ENCODE measurements around the gene ING3.

Gene ING3

DNA sequence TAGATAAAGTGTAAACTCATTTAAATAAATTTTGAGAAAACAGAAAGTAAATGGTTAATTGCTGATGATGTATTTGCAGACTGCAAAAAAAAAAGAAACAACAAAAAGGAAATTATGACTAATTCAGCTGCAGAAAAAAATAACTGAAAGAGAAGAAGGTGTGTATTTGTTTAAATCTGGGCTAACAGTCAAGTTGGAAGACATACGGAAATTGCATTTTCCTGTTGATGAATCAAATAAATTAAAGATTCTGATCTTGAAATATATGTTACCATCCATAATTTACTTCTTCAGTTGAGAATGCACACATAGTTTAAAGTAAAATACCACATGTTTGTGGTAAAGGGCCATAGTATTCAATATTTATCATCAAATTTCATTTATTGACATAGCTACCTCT, 19.3 kb upstream of the ING3 start:
- Histone ChIP-seq H3K4me1 (ENCODE audit: control insufficient read depth, insufficient read depth, low read length) (peaks cover 6% of the 10 kb centered on the region), H3K9me3 (ENCODE audit: control insufficient read depth, insufficient read depth, low read length) (no peaks in the 10 kb centered on the region), H3K27me3 (ENCODE audit: control insufficient read depth, insufficient read depth, low read length) (no peaks in the 10 kb centered on the region), H3K9ac (ENCODE audit: low read depth, low read length) (no peak overlapping the region), H3K36me3 (ENCODE audit: control insufficient read depth, insufficient read depth, low read length) (no peaks in the 10 kb centered on the region), H3K4me3 (ENCODE audit: low read depth, low read length) (no peak overlapping the region)

DNA sequence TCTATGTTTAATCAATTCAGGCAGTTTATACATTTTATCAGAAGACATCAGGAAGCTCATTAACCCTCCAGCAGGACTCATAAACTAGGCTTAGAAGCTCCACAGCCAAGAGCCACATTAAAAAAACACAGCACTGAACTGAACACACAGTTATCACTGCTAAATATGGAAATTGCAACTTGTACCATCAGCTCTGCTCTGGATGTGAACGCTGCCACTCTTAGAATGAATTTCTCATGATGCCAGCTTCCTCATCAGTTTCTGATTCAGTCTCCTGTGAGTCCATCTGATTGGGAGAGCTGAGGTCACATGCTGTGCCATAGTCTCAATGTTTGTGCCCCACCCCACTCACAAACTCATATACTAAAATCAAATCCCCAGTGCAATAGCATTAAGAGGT, 17.1 kb upstream of the ING3 start:
- H3K9ac ChIP-seq (ENCODE audit: low read depth, low read length), result no peak overlapping the region
- no peaks in the 10 kb centered on the region for H3K4me1 ChIP-seq (ENCODE audit: control insufficient read depth, insufficient read depth, low read length)
- H3K27me3 ChIP-seq (ENCODE audit: control insufficient read depth, insufficient read depth, low read length), result no peaks in the 10 kb centered on the region

DNA sequence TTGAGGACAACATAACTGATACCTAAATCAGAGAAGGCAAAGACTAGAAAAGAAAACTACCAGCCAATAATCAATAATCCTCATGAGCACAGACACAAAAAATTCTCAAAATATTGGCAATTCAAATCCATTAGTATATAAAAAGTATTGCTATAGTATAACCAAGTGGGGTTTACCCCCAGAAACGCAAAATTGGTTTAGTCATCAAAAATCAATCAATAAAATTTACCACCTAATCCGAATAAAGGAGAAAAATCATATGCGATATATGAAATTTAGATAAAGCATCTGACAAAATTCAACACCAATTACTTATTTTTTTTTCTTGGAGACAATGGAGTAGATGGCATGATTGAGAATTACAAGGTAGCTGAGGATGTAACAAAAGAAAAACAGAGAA, 11.2 kb upstream of the ING3 start:
- no peak overlapping the region for H3K9ac ChIP-seq (ENCODE audit: low read depth, low read length)
- no peaks in the 10 kb centered on the region for H3K4me1 ChIP-seq (ENCODE audit: control insufficient read depth, insufficient read depth, low read length)
- H3K9me3 ChIP-seq (ENCODE audit: control insufficient read depth, insufficient read depth, low read length), result no peaks in the 10 kb centered on the region
- H3K27me3 ChIP-seq (ENCODE audit: control insufficient read depth, insufficient read depth, low read length), result no peaks in the 10 kb centered on the region
- H3K4me3 ChIP-seq (ENCODE audit: low read depth, low read length), result no peak overlapping the region
- H3K36me3 ChIP-seq (ENCODE audit: control insufficient read depth, insufficient read depth, low read length), result no peaks in the 10 kb centered on the region

More for the DNA sequence above, 17.1 kb upstream of the ING3 start:
- Histone ChIP-seq H3K9me3 (ENCODE audit: control insufficient read depth, insufficient read depth, low read length) (no peaks in the 10 kb centered on the region), H3K4me3 (ENCODE audit: low read depth, low read length) (no peak overlapping the region), H3K36me3 (ENCODE audit: control insufficient read depth, insufficient read depth, low read length) (no peaks in the 10 kb centered on the region)

DNA sequence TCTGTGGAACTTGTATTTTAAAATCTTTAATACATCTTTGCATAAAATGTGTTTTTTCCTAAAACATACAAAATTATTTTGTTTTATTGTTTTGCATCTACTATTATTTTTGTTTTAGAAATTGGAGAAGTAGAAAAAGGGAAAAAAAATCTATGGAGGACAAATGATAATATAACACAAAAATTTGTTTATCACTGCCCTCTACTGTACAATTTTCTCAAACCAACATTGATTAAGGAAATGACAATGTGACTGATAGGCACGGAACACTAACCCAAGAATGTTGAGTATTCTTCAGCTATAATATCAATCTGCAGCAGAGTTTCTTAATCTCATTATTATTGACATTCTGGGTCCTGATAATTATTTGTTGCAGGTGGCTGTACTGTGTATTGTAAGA, 9.5 kb upstream of the ING3 start:
- H3K9ac ChIP-seq (ENCODE audit: low read depth, low read length), result no peak overlapping the region
- no peak overlapping the region for H3K4me3 ChIP-seq (ENCODE audit: low read depth, low read length)
- no peaks in the 10 kb centered on the region for H3K4me1 ChIP-seq (ENCODE audit: control insufficient read depth, insufficient read depth, low read length)
- H3K9me3 ChIP-seq (ENCODE audit: control insufficient read depth, insufficient read depth, low read length), result no peaks in the 10 kb centered on the region
- no peaks in the 10 kb centered on the region for H3K36me3 ChIP-seq (ENCODE audit: control insufficient read depth, insufficient read depth, low read length)
- H3K27me3 ChIP-seq (ENCODE audit: control insufficient read depth, insufficient read depth, low read length), result no peaks in the 10 kb centered on the region

DNA sequence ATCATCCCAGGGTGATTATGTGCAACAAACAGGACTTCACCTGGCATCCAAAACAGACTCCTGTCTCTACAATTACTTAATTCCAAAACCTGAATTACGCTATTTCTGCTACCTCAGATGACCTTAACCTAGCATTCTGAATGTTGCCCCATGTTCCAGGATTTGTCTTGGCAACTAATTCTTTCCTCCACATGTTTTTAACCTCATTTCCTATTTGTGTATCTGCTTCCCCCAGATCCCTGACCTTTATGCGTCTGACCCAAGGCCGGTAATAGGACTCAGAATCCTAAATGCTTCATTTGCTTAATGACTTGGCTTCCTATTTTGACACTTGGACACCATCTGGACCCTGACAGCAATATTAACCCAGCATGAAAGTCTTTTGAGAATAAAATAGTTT, 8.7 kb upstream of the ING3 start:
- Histone ChIP-seq H3K4me3 (ENCODE audit: low read depth, low read length) (no peak overlapping the region), H3K4me1 (ENCODE audit: control insufficient read depth, insufficient read depth, low read length) (no peaks in the 10 kb centered on the region), H3K9ac (ENCODE audit: low read depth, low read length) (no peak overlapping the region), H3K36me3 (ENCODE audit: control insufficient read depth, insufficient read depth, low read length) (no peaks in the 10 kb centered on the region), H3K9me3 (ENCODE audit: control insufficient read depth, insufficient read depth, low read length) (no peaks in the 10 kb centered on the region), H3K27me3 (ENCODE audit: control insufficient read depth, insufficient read depth, low read length) (no peaks in the 10 kb centered on the region)

DNA sequence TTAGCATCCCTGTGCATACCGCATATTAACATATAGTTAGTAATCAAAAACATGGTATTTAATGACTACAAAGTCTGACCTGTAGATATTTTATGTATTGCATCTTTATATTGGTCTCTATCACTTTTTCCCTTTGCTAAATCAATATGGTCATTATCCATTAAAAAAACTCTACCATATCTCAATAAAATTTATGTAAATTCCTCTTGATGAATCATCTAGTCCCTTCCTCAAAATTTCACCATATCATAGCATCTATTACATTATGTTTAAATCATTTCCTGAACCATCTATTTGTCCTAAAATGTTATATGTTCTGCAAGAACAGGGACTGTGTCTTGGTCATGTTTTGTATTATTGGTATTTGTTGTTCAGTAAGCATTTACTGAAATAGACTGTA, 7.7 kb upstream of the ING3 start:
- Histone ChIP-seq H3K4me3 (ENCODE audit: low read depth, low read length) (no peak overlapping the region), H3K27me3 (ENCODE audit: control insufficient read depth, insufficient read depth, low read length) (no peaks in the 10 kb centered on the region), H3K9ac (ENCODE audit: low read depth, low read length) (no peak overlapping the region), H3K4me1 (ENCODE audit: control insufficient read depth, insufficient read depth, low read length) (no peaks in the 10 kb centered on the region), H3K9me3 (ENCODE audit: control insufficient read depth, insufficient read depth, low read length) (no peaks in the 10 kb centered on the region), H3K36me3 (ENCODE audit: control insufficient read depth, insufficient read depth, low read length) (no peaks in the 10 kb centered on the region)

DNA sequence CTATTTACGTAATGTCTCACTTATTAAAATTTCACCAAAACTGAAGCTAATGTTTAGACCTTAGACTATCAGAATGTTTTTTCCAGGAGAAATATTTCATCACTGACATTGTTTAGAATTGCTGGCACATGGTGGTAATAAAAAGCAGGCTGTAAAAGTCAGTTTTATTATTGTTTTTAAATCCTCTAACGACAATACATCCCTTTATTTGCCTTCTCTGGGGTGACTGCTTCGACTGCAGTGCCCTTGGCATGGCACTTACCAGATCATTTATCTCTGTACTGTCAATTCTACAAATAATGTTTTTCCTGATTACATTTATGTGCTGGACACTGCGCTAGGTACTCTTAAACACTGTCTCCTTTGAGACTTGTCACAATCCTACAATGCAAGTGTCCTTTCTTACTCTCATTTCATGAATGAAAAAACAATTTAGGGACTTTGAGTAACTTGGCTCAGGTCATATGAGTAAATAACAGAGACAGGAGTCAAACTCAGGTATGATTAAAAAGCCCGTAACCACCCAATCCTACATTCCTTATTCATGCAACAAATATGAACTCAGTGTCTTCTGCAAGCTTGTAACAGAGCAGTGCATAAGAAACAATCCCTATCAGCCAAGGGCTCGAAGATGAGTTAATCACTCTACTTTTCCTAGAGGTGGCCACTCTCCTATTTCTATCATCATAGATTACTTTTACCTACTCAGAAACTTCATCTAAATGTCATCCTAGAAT, 5.6 kb upstream of the ING3 start:
- H3K4me1 ChIP-seq (ENCODE audit: control insufficient read depth, insufficient read depth, low read length), result no peaks in the 10 kb centered on the region
- H3K9me3 ChIP-seq (ENCODE audit: control insufficient read depth, insufficient read depth, low read length), result no peaks in the 10 kb centered on the region
- no peak overlapping the region for H3K4me3 ChIP-seq (ENCODE audit: low read depth, low read length)
- H3K27me3 ChIP-seq (ENCODE audit: control insufficient read depth, insufficient read depth, low read length), result no peaks in the 10 kb centered on the region
- H3K36me3 ChIP-seq (ENCODE audit: control insufficient read depth, insufficient read depth, low read length), result no peaks in the 10 kb centered on the region
- H3K9ac ChIP-seq (ENCODE audit: low read depth, low read length), result no peak overlapping the region

DNA sequence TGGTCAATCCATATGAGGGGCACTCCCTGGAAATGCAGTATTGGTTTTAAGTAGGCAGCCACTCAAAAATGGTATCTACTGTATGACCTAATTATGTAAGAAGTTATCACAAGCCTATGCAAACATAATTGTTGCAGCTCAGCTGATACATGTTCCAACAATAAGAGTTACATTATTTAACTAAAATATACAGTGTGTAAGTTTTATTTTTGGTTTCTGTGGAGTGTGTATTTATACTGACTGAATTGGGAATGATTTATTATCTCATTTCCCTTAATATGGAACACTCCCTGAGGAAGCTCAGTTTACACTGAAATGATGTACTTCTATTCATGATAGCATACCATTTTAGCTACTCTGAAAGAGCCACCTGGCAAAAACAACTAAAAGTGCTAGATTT, 2.6 kb upstream of the ING3 start:
- H3K9me3 ChIP-seq (ENCODE audit: control insufficient read depth, insufficient read depth, low read length), result no peaks in the 10 kb centered on the region

DNA sequence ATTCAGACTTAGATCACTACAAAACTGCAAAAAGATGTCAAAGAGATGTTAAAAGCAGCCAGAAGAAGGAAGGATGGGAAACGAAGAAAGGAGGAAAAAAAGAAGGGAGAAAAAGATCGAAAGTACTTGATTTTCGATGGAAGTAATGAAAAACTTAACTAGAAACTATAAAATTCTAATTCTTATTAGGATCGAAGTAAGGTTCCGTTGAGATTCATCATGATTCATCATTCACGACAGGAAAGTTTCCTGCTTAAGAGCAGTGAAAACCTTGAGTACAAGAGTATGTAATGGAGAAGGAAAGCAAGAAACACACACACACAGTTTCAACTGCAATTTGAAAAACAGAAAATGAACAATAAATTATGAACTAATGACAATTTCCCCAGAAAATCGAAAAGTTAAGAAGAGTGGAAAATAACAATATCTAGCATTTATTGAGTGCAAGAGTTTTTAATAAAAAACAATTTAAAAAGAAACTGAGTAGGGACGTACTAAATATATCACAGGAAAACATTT, 1.1 kb upstream of the ING3 start:
- H3K4me1 ChIP-seq (ENCODE audit: control insufficient read depth, insufficient read depth, low read length), result no peaks in the 10 kb centered on the region
- H3K9me3 ChIP-seq (ENCODE audit: control insufficient read depth, insufficient read depth, low read length), result no peaks in the 10 kb centered on the region
- H3K4me3 ChIP-seq (ENCODE audit: low read depth, low read length), result peak overlapping the region; percentile 81
- H3K27me3 ChIP-seq (ENCODE audit: control insufficient read depth, insufficient read depth, low read length), result no peaks in the 10 kb centered on the region
- no peaks in the 10 kb centered on the region for H3K36me3 ChIP-seq (ENCODE audit: control insufficient read depth, insufficient read depth, low read length)
- no peak overlapping the region for H3K9ac ChIP-seq (ENCODE audit: low read depth, low read length)

More for the DNA sequence above, 2.6 kb upstream of the ING3 start:
- H3K27me3 ChIP-seq (ENCODE audit: control insufficient read depth, insufficient read depth, low read length), result no peaks in the 10 kb centered on the region
- no peak overlapping the region for H3K4me3 ChIP-seq (ENCODE audit: low read depth, low read length)
- no peaks in the 10 kb centered on the region for H3K4me1 ChIP-seq (ENCODE audit: control insufficient read depth, insufficient read depth, low read length)
- no peaks in the 10 kb centered on the region for H3K36me3 ChIP-seq (ENCODE audit: control insufficient read depth, insufficient read depth, low read length)
- no peak overlapping the region for H3K9ac ChIP-seq (ENCODE audit: low read depth, low read length)

DNA sequence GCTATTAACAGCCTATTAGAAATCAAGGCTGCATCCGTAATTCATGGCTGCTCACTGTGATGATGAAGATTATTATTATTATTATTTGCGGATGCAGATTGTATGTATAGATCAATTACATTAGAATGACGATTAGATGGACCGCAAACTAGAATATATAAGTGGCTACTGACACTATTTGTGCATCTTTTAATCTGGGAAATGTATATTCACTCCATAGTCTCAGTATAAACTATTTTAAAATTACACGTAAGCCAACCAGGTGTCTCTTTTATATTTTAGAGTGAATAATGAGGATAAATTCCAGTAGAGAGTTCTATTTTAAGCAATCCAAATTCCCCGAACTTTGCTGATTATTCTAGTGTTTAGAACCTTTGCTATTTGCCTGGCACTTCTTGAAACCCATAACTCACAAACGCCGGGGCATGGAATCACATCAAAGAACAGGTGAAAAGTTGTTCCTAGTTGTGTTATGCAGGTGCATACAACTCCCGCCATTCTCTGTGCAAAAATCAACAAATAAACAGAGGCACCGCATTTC, 509 bp upstream of the ING3 start:
- Histone ChIP-seq H3K36me3 (ENCODE audit: control insufficient read depth, insufficient read depth, low read length) (no peaks in the 10 kb centered on the region), H3K4me1 (ENCODE audit: control insufficient read depth, insufficient read depth, low read length) (no peaks in the 10 kb centered on the region), H3K27me3 (ENCODE audit: control insufficient read depth, insufficient read depth, low read length) (no peaks in the 10 kb centered on the region), H3K9me3 (ENCODE audit: control insufficient read depth, insufficient read depth, low read length) (no peaks in the 10 kb centered on the region), H3K4me3 (ENCODE audit: low read depth, low read length) (peak overlapping the region; percentile 81), H3K9ac (ENCODE audit: low read depth, low read length) (peak overlapping the region; percentile 51)

DNA sequence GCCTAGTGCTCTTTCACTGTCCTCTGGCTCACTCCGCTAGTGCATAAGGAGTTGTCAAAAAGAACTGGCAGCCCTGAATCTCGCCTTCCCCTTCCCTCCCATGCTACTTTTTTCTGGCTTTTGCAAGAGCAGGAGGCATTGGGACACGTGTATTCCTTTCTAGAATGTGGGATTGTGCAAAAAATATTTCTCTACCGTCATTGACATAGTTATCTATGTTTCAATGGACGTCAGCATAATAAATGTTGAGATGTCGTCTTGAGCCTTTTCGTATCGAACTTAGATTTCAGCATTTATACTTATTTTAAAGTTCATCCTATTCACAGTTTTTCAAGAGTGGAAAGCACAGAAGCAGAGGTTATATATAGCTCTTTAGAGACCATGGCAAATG, 727 bp downstream of the ING3 start:
- no peaks in the 10 kb centered on the region for H3K36me3 ChIP-seq (ENCODE audit: control insufficient read depth, insufficient read depth, low read length)
- no peaks in the 10 kb centered on the region for H3K9me3 ChIP-seq (ENCODE audit: control insufficient read depth, insufficient read depth, low read length)
- no peaks in the 10 kb centered on the region for H3K4me1 ChIP-seq (ENCODE audit: control insufficient read depth, insufficient read depth, low read length)
- no peaks in the 10 kb centered on the region for H3K27me3 ChIP-seq (ENCODE audit: control insufficient read depth, insufficient read depth, low read length)
- no peak overlapping the region for H3K9ac ChIP-seq (ENCODE audit: low read depth, low read length)
- H3K4me3 ChIP-seq (ENCODE audit: low read depth, low read length), result peak overlapping the region; percentile 81

DNA sequence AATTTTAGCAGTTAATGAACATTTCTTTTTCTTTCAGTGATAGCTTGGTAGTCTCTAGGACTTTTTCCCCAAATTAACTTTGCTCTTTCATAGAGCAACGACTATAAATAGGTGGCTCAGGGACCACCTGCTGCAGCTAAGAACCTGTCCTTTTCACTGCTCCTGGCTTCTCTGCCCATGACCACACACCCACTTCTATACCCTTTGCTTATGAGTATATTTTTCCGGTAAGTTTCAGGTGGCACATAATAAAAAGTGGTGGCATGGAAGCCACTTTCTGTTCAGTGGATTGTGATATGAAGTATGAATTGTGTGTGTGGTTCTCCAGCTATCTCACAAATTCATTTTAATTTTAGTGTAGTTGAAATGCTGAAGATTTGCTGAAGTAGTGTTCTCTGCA, 1.2 kb downstream of the ING3 start:
- Histone ChIP-seq H3K4me1 (ENCODE audit: control insufficient read depth, insufficient read depth, low read length) (no peaks in the 10 kb centered on the region), H3K9me3 (ENCODE audit: control insufficient read depth, insufficient read depth, low read length) (no peaks in the 10 kb centered on the region), H3K36me3 (ENCODE audit: control insufficient read depth, insufficient read depth, low read length) (no peaks in the 10 kb centered on the region), H3K4me3 (ENCODE audit: low read depth, low read length) (no peak overlapping the region), H3K9ac (ENCODE audit: low read depth, low read length) (no peak overlapping the region), H3K27me3 (ENCODE audit: control insufficient read depth, insufficient read depth, low read length) (no peaks in the 10 kb centered on the region)

Measured in iPS-15b (cell line).